Endothelial cell of umbilical vein (primary cell): Measurements from ENCODE around the gene MDGA2. TPM values are rescaled to one million over a fixed set of nuclear protein-coding genes. Genes with fewer than 3 reads are reported as not detected.

Source experiments
- BruUV-seq: library from RNA; stranded (reverse); fragments of 400-500 nt; replicated peaks from 2 replicates; lab custom pipeline; 2021; lab: Mats Ljungman, UMichigan
- CTCF ChIA-PET: fragments of 300-600, 350-600 bp; sonication (Branson Sonifier 250); formaldehyde crosslinking; loops from one replicate; lab custom pipeline; 2021; ENCODE audit warnings: antibody characterized with exemption, inconsistent platforms; lab: Charles Lee
- POLR2A ChIA-PET: fragments of 300-600, 350-600 bp; sonication (Branson Sonifier 250); formaldehyde crosslinking; loops from one replicate; lab custom pipeline; 2021; ENCODE audit warnings: antibody characterized with exemption, inconsistent platforms; lab: Charles Lee
- DNase-seq: peaks from one replicate; pipeline ENCODE4 v3.0.0-alpha.2; 2011; ENCODE audit warnings: low read depth, low spot score
- FAIRE-seq: peaks from 2 replicates; lab custom pipeline; 2011; peaks lifted over from hg19 to GRCh38; lab: Jason Lieb, UNC
- H2AFZ ChIP-seq: 2 replicates; pipeline ENCODE4 v1.6.0; 2012; ENCODE audit warnings: low read depth, low read length, control low read depth, inconsistent platforms
- H3K27ac ChIP-seq: 2 replicates; pipeline ENCODE4 v1.5.1; 2011; ENCODE audit warnings: low read depth, mild to moderate bottlenecking, control low read depth, low read length, moderate library complexity; ENCODE audit not compliant: insufficient read depth
- H3K27me3 ChIP-seq, 2 experiments: 2 replicates each; pipeline versions ENCODE4 v1.6.0 to v1.6.1; 2011; ENCODE audit warnings: low read length in 2 of 2, mixed read lengths in 1 of 2; ENCODE audit not compliant: control insufficient read depth in 2 of 2, insufficient read depth in 2 of 2
- H3K36me3 ChIP-seq, 2 experiments: 2 replicates in 1 of 2; 3 replicates in 1 of 2; pipeline ENCODE4 v1.5.1; 2011; ENCODE audit warnings: low read length in 2 of 2, mild to moderate bottlenecking in 1 of 2, moderate library complexity in 1 of 2; ENCODE audit not compliant: control insufficient read depth in 2 of 2, insufficient read depth in 2 of 2; ENCODE audit errors: extremely low read depth in 1 of 2
- H3K4me1 ChIP-seq: 3 replicates; pipeline ENCODE4 v1.5.1; 2011; ENCODE audit warnings: mild to moderate bottlenecking, low read length; ENCODE audit not compliant: control insufficient read depth, insufficient read depth; ENCODE audit errors: extremely low read depth
- H3K4me2 ChIP-seq: 2 replicates; pipeline ENCODE4 v1.6.1; 2011; ENCODE audit warnings: low read length, control low read depth, mixed read lengths; ENCODE audit not compliant: insufficient read depth
- H3K4me3 ChIP-seq, 3 experiments: fragments of 200-600 bp in 1 of 3; sonication (generic), shearing (Covaris generic) in 1 of 3; replicated peaks in 1 of 3; 2 replicates each; pipeline ENCODE4 v1.5.1; 2011 to 2016; ENCODE audit warnings: control low read depth in 3 of 3, low read length in 3 of 3, mild to moderate bottlenecking in 2 of 3, inconsistent platforms in 1 of 3, low read depth in 1 of 3, moderate library complexity in 1 of 3; ENCODE audit not compliant: insufficient read depth in 1 of 3
- H3K79me2 ChIP-seq: 2 replicates; pipeline ENCODE4 v1.6.0; 2012; ENCODE audit warnings: low read length, inconsistent platforms; ENCODE audit not compliant: control insufficient read depth, insufficient read depth
- H3K9ac ChIP-seq: replicated peaks from 2 replicates; pipeline ENCODE3; 2011; ENCODE audit warnings: low read length, control low read depth; ENCODE audit not compliant: insufficient read depth; ENCODE audit errors: extremely low read depth
- H3K9me1 ChIP-seq: replicated peaks from 3 replicates; pipeline ENCODE4 v1.6.0; 2011; ENCODE audit warnings: mild to moderate bottlenecking, low read length; ENCODE audit not compliant: control insufficient read depth, insufficient read depth; ENCODE audit errors: extremely low read depth
- H3K9me3 ChIP-seq: replicated peaks from 2 replicates; pipeline ENCODE4 v1.5.1; 2012; ENCODE audit warnings: low read length, inconsistent platforms; ENCODE audit not compliant: control insufficient read depth, insufficient read depth
- H4K20me1 ChIP-seq: replicated peaks from 2 replicates; pipeline ENCODE3; 2011; ENCODE audit warnings: mild to moderate bottlenecking, low read length; ENCODE audit not compliant: control insufficient read depth, insufficient read depth; ENCODE audit errors: extremely low read depth
- EZH2 ChIP-seq: IDR thresholded peaks from 2 replicates; pipeline ENCODE4 v1.6.1; 2012; ENCODE audit warnings: borderline replicate concordance, low read depth, mild to moderate bottlenecking, moderate library complexity, low read length, inconsistent platforms; ENCODE audit not compliant: severe bottlenecking
- FOS ChIP-seq: IDR thresholded peaks from 2 replicates; pipeline ENCODE4 v1.6.1; 2011; ENCODE audit warnings: mild to moderate bottlenecking, low read length, moderate library complexity, borderline replicate concordance; ENCODE audit not compliant: insufficient read depth
- GATA2 ChIP-seq: IDR thresholded peaks from 2 replicates; pipeline ENCODE4 v1.7.0; 2011; ENCODE audit warnings: low read depth, mild to moderate bottlenecking, moderate library complexity, mixed read lengths, low read length; ENCODE audit not compliant: insufficient read length, insufficient read depth
- JUN ChIP-seq: IDR thresholded peaks from 2 replicates; pipeline ENCODE4 v1.6.1; 2011; ENCODE audit warnings: borderline replicate concordance, low read depth; ENCODE audit not compliant: insufficient read length, insufficient read depth
- MYC ChIP-seq: IDR thresholded peaks from one replicate; pipeline ENCODE4 v1.6.1; 2011; ENCODE audit warnings: mild to moderate bottlenecking, low read depth, low read length
- POLR2A ChIP-seq: IDR thresholded peaks from 2 replicates; pipeline ENCODE4 v1.6.1; 2012; ENCODE audit warnings: low read depth, mild to moderate bottlenecking, control low read depth, low read length
- POLR2AphosphoS5 ChIP-seq: IDR thresholded peaks from 2 replicates; pipeline ENCODE4 v1.6.1; 2012; ENCODE audit warnings: low read depth, mild to moderate bottlenecking, control low read depth, low read length, moderate library complexity; ENCODE audit not compliant: insufficient read depth
- dilution Hi-C: fragments of 300-500 bp; cut with MboI; formaldehyde crosslinking; loops from one replicate; pipeline ENCODE4 v1.15.0; 2019; ENCODE audit warnings: low sequenced_read_pairs; ENCODE audit not compliant: extremely low pct_ligation_motif_present
- intact Hi-C: fragments of 100-400 bp; cut with micrococcal nuclease; formaldehyde crosslinking; loops from one replicate; pipeline ENCODE4 v1.10.0; 2022
- polyA plus RNA-seq, 4 experiments: library from polyadenylated mRNA; depleted of rRNA in 3 of 4; stranded (reverse) in 3 of 4; unstranded in 1 of 4; fragments of >200 nt; gene quantifications; 2 replicates each; pipeline versions ENCODE4 v1.2.1 to v1.2.3, GENCODE V29; 2011 to 2012; ENCODE audit warnings: missing spikeins in 1 of 4
- total RNA-seq: library from RNA; stranded (reverse); gene quantifications from 2 replicates; pipeline ENCODE4 v1.2.3, GENCODE V29; 2021
- TF ChIP-seq, protein P1 (sequence below): IDR thresholded peaks from 2 replicates; pipeline ENCODE4 v1.6.1; 2011; ENCODE audit not compliant: insufficient read depth, insufficient read length
- TF ChIP-seq, protein P2 (sequence below), 2 donors: IDR thresholded peaks; 1 replicate in 1 of 2; 2 replicates in 1 of 2; pipeline ENCODE4 v1.5.1; 2011; ENCODE audit warnings: low read length in 2 of 2, mild to moderate bottlenecking in 2 of 2, moderate library complexity in 2 of 2, control low read depth in 1 of 2, inconsistent platforms in 1 of 2, low read depth in 1 of 2; ENCODE audit not compliant: insufficient read depth in 1 of 2; ENCODE audit errors: extremely low read depth in 1 of 2

Gene MDGA2
- total and polyA plus RNA-seq, 2 donors (not counting 3 experiments of a cell fraction or from before 2014, with no cell fraction given) = not detected

DNA sequence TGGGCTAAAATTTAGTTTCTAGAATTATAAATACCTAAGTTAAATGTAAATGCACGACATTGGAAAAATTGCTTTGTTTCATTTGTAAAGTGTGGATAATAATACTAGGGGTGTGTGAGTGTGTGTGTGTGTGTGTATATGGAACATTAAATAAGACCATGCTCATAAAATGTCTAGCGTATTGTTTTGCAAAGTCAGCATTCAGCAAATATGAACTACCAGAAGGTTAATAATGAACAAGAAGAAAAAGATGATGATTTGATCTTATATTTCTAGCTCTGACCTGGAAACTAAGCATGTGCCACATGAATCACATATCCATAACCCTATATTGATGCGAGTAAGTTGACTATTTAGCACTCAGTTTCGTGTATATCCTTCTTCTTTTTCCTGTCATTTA, 44.9 kb upstream of the MDGA2 start:
- DNase-seq = no peak
- dilution Hi-C loops = no loop called here
- Histone ChIP-seq H3K27me3 (no peaks in the 10 kb centered on the region), H3K9me3 (no peaks in the 10 kb centered on the region), H4K20me1 (no peaks in the 10 kb centered on the region), H3K36me3 (no peaks in the 10 kb centered on the region), H2AFZ (no peak overlapping the region), H3K9ac (no peak overlapping the region), H3K27ac (no peak overlapping the region), H3K4me1 (no peaks in the 10 kb centered on the region), H3K79me2 (no peaks in the 10 kb centered on the region), H3K9me1 (no peaks in the 10 kb centered on the region), H3K4me3 (no peak overlapping the region), H3K4me2 (no peak overlapping the region)
- FAIRE-seq = no peak
- ChIA-PET POLR2A (no interaction called here), CTCF (no interaction called here)
- TF ChIP-seq, protein P1, sequence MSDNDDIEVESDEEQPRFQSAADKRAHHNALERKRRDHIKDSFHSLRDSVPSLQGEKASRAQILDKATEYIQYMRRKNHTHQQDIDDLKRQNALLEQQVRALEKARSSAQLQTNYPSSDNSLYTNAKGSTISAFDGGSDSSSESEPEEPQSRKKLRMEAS = no peak
- TF ChIP-seq FOS (no peak), POLR2AphosphoS5 (no peak), EZH2 (no peak), MYC (no peak), POLR2A (no peak), JUN (no peak), GATA2 (no peak)
- TF ChIP-seq, protein P2, sequence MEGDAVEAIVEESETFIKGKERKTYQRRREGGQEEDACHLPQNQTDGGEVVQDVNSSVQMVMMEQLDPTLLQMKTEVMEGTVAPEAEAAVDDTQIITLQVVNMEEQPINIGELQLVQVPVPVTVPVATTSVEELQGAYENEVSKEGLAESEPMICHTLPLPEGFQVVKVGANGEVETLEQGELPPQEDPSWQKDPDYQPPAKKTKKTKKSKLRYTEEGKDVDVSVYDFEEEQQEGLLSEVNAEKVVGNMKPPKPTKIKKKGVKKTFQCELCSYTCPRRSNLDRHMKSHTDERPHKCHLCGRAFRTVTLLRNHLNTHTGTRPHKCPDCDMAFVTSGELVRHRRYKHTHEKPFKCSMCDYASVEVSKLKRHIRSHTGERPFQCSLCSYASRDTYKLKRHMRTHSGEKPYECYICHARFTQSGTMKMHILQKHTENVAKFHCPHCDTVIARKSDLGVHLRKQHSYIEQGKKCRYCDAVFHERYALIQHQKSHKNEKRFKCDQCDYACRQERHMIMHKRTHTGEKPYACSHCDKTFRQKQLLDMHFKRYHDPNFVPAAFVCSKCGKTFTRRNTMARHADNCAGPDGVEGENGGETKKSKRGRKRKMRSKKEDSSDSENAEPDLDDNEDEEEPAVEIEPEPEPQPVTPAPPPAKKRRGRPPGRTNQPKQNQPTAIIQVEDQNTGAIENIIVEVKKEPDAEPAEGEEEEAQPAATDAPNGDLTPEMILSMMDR (IDR thresholded peaks at IDR 0.05; ENCODE audit: extremely low read depth in 1 of 2, insufficient read depth in 1 of 2, low read depth in 1 of 2, low read length in 2 of 2) = no peak
- BruUV-seq = no TSS peak
- intact Hi-C loops = no loop called here
